Activated CD4-positive, alpha-beta T cell treated with anti-CD3 and anti-CD28 coated beads, Interleukin-2, amount 10 ng/mL, durations not matched to agents 7 days and 5 days (primary cell): ENCODE measurements around the gene SYT12. TPM values are rescaled to one million over a fixed set of nuclear protein-coding genes. Genes with fewer than 3 reads are reported as not detected.

Experiments used
- microRNA-seq: library from miRNA; unstranded; fragments of <30 nt; microRNA quantifications from one replicate; pipeline ENCODE4 v1.2.0, GENCODE V29; 2021; ENCODE audit warnings: borderline microRNAs expressed, borderline replicate concordance
- total RNA-seq, 2 experiments: library from RNA; stranded (reverse); gene quantifications; one replicate each; pipeline ENCODE4 v1.2.3, GENCODE V29; 2021

SYT12 gene
- total RNA-seq, 2 experiments from 2014 or later, result not detected

Small RNA genes lying within 50 kb of the gene (microRNA-seq; reads per million reads assigned to microRNA genes)
- not detected for gene MIR6860

Other genes starting within 250 kb of the SYT12 start
- gene RCE1, start 179.7 kb upstream of the SYT12 start, total RNA-seq, result 10 to 100 TPM; 23.1 to 23.7 TPM
- gene LRFN4, start 166.1 kb upstream of the SYT12 start, total RNA-seq, result 10 to 100 TPM; 14.1 to 16.6 TPM
- gene PC, start 64.8 kb upstream of the SYT12 start, total RNA-seq, result 10 to 100 TPM in 1 of 2 experiments, 1 to 10 TPM in 1; 8.8 to 10.1 TPM
- not detected for gene C11orf86, start 47.8 kb upstream of the SYT12 start, total RNA-seq
- under 1 TPM in 1 of 2 experiments, not detected in 1; 0.35 TPM for gene RHOD, start 33.7 kb downstream of the SYT12 start, total RNA-seq
- 10 to 100 TPM; 83.8 to 94.0 TPM for gene KDM2A, start 96.1 kb downstream of the SYT12 start, total RNA-seq
- 100 to 1,000 TPM; 306 to 324 TPM for gene GRK2, start 243.3 kb downstream of the SYT12 start, total RNA-seq